ENCODE measurements around the gene TSGA10. TPM values are rescaled to one million over a fixed set of nuclear protein-coding genes. Genes with fewer than 3 reads are reported as not detected.

Gene TSGA10
- total RNA-seq, 1 experiment from 2014 or later = 6.6 TPM

- TF ChIP-seq REST (IDR thresholded peaks at IDR 0.05; ENCODE audit: low read depth) (no peak), FOSL1 (IDR thresholded peaks at IDR 0.05; ENCODE audit: low read depth) (no peak), CTCF (IDR thresholded peaks at IDR 0.05 in 2 of 3, conservative IDR thresholded peaks at IDR 0.05 in 1 of 3; ENCODE audit: borderline replicate concordance in 1 of 3, insufficient read depth in 1 of 3, low read depth in 2 of 3, low read length in 2 of 3) (no peak)
Observed at GRCh38 chr2:99101697-99102096, 53.0 kb downstream of the TSGA10 start (continued).

GRCh38 chr2:99096728-99097127 is 58.0 kb downstream of the TSGA10 start:
- Histone ChIP-seq H3K27ac (ENCODE audit: low read depth, low read length) (no peak overlapping the region), H3K79me2 (ENCODE audit: insufficient read depth, low read length) (no peaks in the 10 kb centered on the region), H2AFZ (ENCODE audit: low read depth, low read length, poor library complexity, severe bottlenecking) (no peak overlapping the region), H3K9ac (ENCODE audit: low read length) (no peak overlapping the region), H4K20me1 (ENCODE audit: insufficient read depth) (no peaks in the 10 kb centered on the region), H3K9me3 (ENCODE audit: control insufficient read depth in 1 of 2, insufficient read depth in 1 of 2, low read depth in 1 of 2, low read length in 2 of 2) (0 out of 4 replicates have a peak, but pooled peaks cover 0 to 3% of the 10 kb centered on the region in 2 experiments), H3K27me3 (ENCODE audit: insufficient read depth, low read length) (no peaks in the 10 kb centered on the region), H3K4me1 (ENCODE audit: control insufficient read depth in 1 of 2, insufficient read depth in 2 of 2, low read length in 2 of 2) (no peaks in the 10 kb centered on the region), H3K4me2 (ENCODE audit: low read length) (no peak overlapping the region), H3K36me3 (ENCODE audit: control insufficient read depth in 1 of 2, insufficient read depth in 2 of 2, low read length in 2 of 2) (no peaks in the 10 kb centered on the region), H3K4me3 (replicated peaks in 1 of 2; ENCODE audit: low read depth in 1 of 2, low read length in 2 of 2) (no peak overlapping the region), H3K9me2 (ENCODE audit: insufficient read depth) (no peaks in the 10 kb centered on the region)
- ATAC-seq = no peak
- POLR2A ChIA-PET = no interaction called here
- RAD21 ChIA-PET (ENCODE audit: low non-redundant PET in 1 of 2, low total read pairs in 2 of 2, uncharacterized antibody in 2 of 2, unreplicated experiment in 2 of 2) = no interaction called here
- CTCF ChIA-PET = no interaction called here
- intact Hi-C loops (cut with micrococcal nuclease) = no loop called here
- no peak for DNase-seq (ENCODE audit: low read depth, low spot score)
- no TSS peak for BruUV-seq (replicated peaks)
- TF ChIP-seq EZH2 (IDR thresholded peaks at IDR 0.05) (no peak), CBX3 (IDR thresholded peaks at IDR 0.05; ENCODE audit: low read depth) (no peak), SRF (IDR thresholded peaks at IDR 0.05; ENCODE audit: low read depth) (no peak), EZH2phosphoT487 (IDR thresholded peaks at IDR 0.05; ENCODE audit: borderline replicate concordance) (no peak), ZBTB33 (IDR thresholded peaks at IDR 0.05; ENCODE audit: extremely low read depth, insufficient replicate concordance, low read length) (no peak), CTCF (IDR thresholded peaks at IDR 0.05 in 2 of 3, conservative IDR thresholded peaks at IDR 0.05 in 1 of 3; ENCODE audit: borderline replicate concordance in 1 of 3, insufficient read depth in 1 of 3, low read depth in 2 of 3, low read length in 2 of 3) (no peak), SIN3A (IDR thresholded peaks at IDR 0.05; ENCODE audit: low read depth) (no peak), JUND (IDR thresholded peaks at IDR 0.05) (no peak), ELF1 (IDR thresholded peaks at IDR 0.05; ENCODE audit: borderline replicate concordance, low read depth) (no peak), POLR2A (IDR thresholded peaks at IDR 0.05; ENCODE audit: borderline replicate concordance, extremely low read depth, insufficient read depth, insufficient read length) (no peak)

All from HCT116 (cell line).